ENCODE data around the gene GDPGP1.
A peak's percentile ranks its signal among the peaks of the same experiment; 100 is the strongest.
"Not testable (repeated sequence)": the region's sequence is repeated elsewhere in the genome, so short reads cannot be mapped to it uniquely, and the experiment has no call there.

Gene GDPGP1

GRCh38 chr15:90248789-90249202 is 14.8 kb downstream of the GDPGP1 start:
- no peak for DNase-seq (ENCODE audit: low read depth)
- peak overlapping the region; percentile 71 for H3K4me3 ChIP-seq (ENCODE audit: low read depth, low read length)
- no peak for TF ChIP-seq CTCF (conservative IDR thresholded peaks at IDR 0.05; ENCODE audit: low read depth, low read length)

- no peak for TF ChIP-seq CTCF (conservative IDR thresholded peaks at IDR 0.05; ENCODE audit: low read depth, low read length)
- peak within 1 kb of the TSS; percentile 71 for H3K4me3 ChIP-seq (ENCODE audit: low read depth, low read length)
- DNase-seq (ENCODE audit: low read depth): peak; percentile 85
Measured at GRCh38 chr15:90249203-90249863, 15.3 kb downstream of the GDPGP1 start, which contains the start of gene TTLL13. Gene TTLL13, plus strand, starts transcription at chr15:90249556. Its CDS starts 1,075 bp downstream, at chr15:90250631.

GRCh38 chr15:90257776-90258175 is 23.8 kb downstream of the GDPGP1 start:
- DNase-seq (ENCODE audit: low read depth): no peak
- no peak overlapping the region for H3K4me3 ChIP-seq (ENCODE audit: low read depth, low read length)
- TF ChIP-seq CTCF (conservative IDR thresholded peaks at IDR 0.05; ENCODE audit: low read depth, low read length): no peak

- H3K4me3 ChIP-seq (ENCODE audit: low read depth, low read length): no peak overlapping the region
- DNase-seq (ENCODE audit: low read depth): peak; percentile 56
- TF ChIP-seq CTCF (conservative IDR thresholded peaks at IDR 0.05; ENCODE audit: low read depth, low read length): no peak
Measured at GRCh38 chr15:90259524-90259923, 25.5 kb downstream of the GDPGP1 start.

- H3K4me3 ChIP-seq (ENCODE audit: low read depth, low read length); DNase-seq (ENCODE audit: low read depth): not testable (repeated sequence)
Measured at GRCh38 chr15:90260731-90261130, 26.7 kb downstream of the GDPGP1 start.

GRCh38 chr15:90261811-90262210 is 27.8 kb downstream of the GDPGP1 start:
- no peak overlapping the region for H3K4me3 ChIP-seq (ENCODE audit: low read depth, low read length)
- TF ChIP-seq CTCF (conservative IDR thresholded peaks at IDR 0.05; ENCODE audit: low read depth, low read length): no peak
- DNase-seq (ENCODE audit: low read depth): peak; percentile 25

GRCh38 chr15:90262426-90262825 is 28.4 kb downstream of the GDPGP1 start:
- no peak for TF ChIP-seq CTCF (conservative IDR thresholded peaks at IDR 0.05; ENCODE audit: low read depth, low read length)
- no peak for DNase-seq (ENCODE audit: low read depth)

More at GRCh38 chr15:90262426-90262825, 28.4 kb downstream of the GDPGP1 start:
- no peak overlapping the region for H3K4me3 ChIP-seq (ENCODE audit: low read depth, low read length)
